H1 (cell line): ENCODE results near the gene AIFM1. TPM values are rescaled to one million over a fixed set of nuclear protein-coding genes. Genes with fewer than 3 reads are reported as not detected.

Experiments used
- CTCF ChIA-PET: fragments of 300-600 bp; sonication (Branson Sonifier 250); formaldehyde crosslinking; loops from one replicate; lab custom pipeline; 2021; ENCODE audit not compliant: partially characterized antibody; lab: Charles Lee
- POLR2A ChIA-PET: fragments of 300-600 bp; sonication (Branson Sonifier 250); formaldehyde crosslinking; loops from one replicate; lab custom pipeline; 2021; ENCODE audit warnings: inconsistent platforms; ENCODE audit not compliant: partially characterized antibody; lab: Charles Lee
- DNase-seq, 2 experiments: peaks; one replicate each; pipeline versions ENCODE4 v3.0.0 to v3.0.0-alpha.2; 2010 to 2022; ENCODE audit warnings: low spot score in 2 of 2, low read depth in 1 of 2, mixed read lengths in 1 of 2
- FAIRE-seq: peaks from 2 replicates; lab custom pipeline; 2011; peaks lifted over from hg19 to GRCh38; lab: Jason Lieb, UNC
- H2AFZ ChIP-seq: 2 replicates; pipeline ENCODE4 v1.8.1; 2012; ENCODE audit warnings: low read length, inconsistent platforms
- H2AK5ac ChIP-seq: 2 replicates; pipeline ENCODE4 v1.6.1; 2013; ENCODE audit warnings: low read depth, low read length
- H2BK120ac ChIP-seq: replicated peaks from 2 replicates; pipeline ENCODE3; 2013; ENCODE audit warnings: low read depth, low read length, inconsistent platforms
- H2BK12ac ChIP-seq: 2 replicates; pipeline ENCODE4 v1.6.1; 2013; ENCODE audit warnings: low read depth, low read length
- H2BK15ac ChIP-seq: 2 replicates; pipeline ENCODE4 v1.6.1; 2013; ENCODE audit warnings: low read length
- H2BK20ac ChIP-seq: 2 replicates; pipeline ENCODE4 v1.6.1; 2013; ENCODE audit warnings: low read length
- H2BK5ac ChIP-seq: 2 replicates; pipeline ENCODE4 v1.6.1; 2013; ENCODE audit warnings: low read depth, low read length
- H3K14ac ChIP-seq: 2 replicates; pipeline ENCODE4 v1.6.1; 2013; ENCODE audit warnings: inconsistent platforms; ENCODE audit not compliant: insufficient read length
- H3K18ac ChIP-seq: 2 replicates; pipeline ENCODE4 v1.6.1; 2013; ENCODE audit warnings: low read length; ENCODE audit errors: extremely low read depth
- H3K23ac ChIP-seq: 2 replicates; pipeline ENCODE4 v1.6.1; 2013; ENCODE audit warnings: inconsistent platforms; ENCODE audit not compliant: insufficient read length
- H3K23me2 ChIP-seq: 2 replicates; pipeline ENCODE4 v1.6.1; 2013; ENCODE audit warnings: low read depth, low read length
- H3K27ac ChIP-seq: 2 replicates; pipeline ENCODE4 v1.6.1; 2011; ENCODE audit warnings: low read depth, low read length, inconsistent platforms
- H3K27me3 ChIP-seq, 4 experiments: replicated peaks in 1 of 4; 1 replicate in 1 of 4; 2 replicates in 3 of 4; pipeline versions ENCODE4 v1.6.1 to v1.8.1; 2011 to 2013; ENCODE audit warnings: low read length in 3 of 4, mild to moderate bottlenecking in 3 of 4, inconsistent platforms in 2 of 4, mixed read lengths in 2 of 4, moderate library complexity in 1 of 4; ENCODE audit not compliant: control insufficient read depth in 3 of 4, insufficient read depth in 3 of 4; ENCODE audit errors: extremely low read depth in 1 of 4
- H3K36me3 ChIP-seq, 4 experiments: 2 replicates each; pipeline versions ENCODE4 v1.6.1 to v1.8.1; 2011 to 2013; ENCODE audit warnings: mild to moderate bottlenecking in 4 of 4, low read length in 3 of 4, moderate library complexity in 2 of 4, control low read depth in 1 of 4, inconsistent platforms in 1 of 4; ENCODE audit not compliant: insufficient read depth in 4 of 4, control insufficient read depth in 2 of 4
- H3K4ac ChIP-seq: replicated peaks from 2 replicates; pipeline ENCODE3; 2013; ENCODE audit warnings: low read length, low read depth, mixed read lengths, inconsistent platforms; ENCODE audit not compliant: insufficient read length
- H3K4me1 ChIP-seq, 4 experiments: replicated peaks in 1 of 4; 1 replicate in 1 of 4; 2 replicates in 3 of 4; pipeline versions ENCODE4 v1.6.1 to v1.8.1; 2011 to 2013; ENCODE audit warnings: low read length in 3 of 4, inconsistent platforms in 2 of 4, mixed read lengths in 1 of 4; ENCODE audit not compliant: insufficient read depth in 4 of 4, control insufficient read depth in 3 of 4
- H3K4me2 ChIP-seq, 2 experiments: 2 replicates each; pipeline versions ENCODE4 v1.6.1 to v1.8.1; 2011 to 2013; ENCODE audit warnings: low read depth in 2 of 2, low read length in 2 of 2, control low read depth in 1 of 2, inconsistent platforms in 1 of 2, mild to moderate bottlenecking in 1 of 2; ENCODE audit not compliant: insufficient read depth in 1 of 2
- H3K4me3 ChIP-seq, 4 experiments: fragments of 200-600, 300-600 bp in 1 of 4; sonication (generic), shearing (Covaris generic), sonication (Bioruptor Twin) in 1 of 4; 2 replicates each; pipeline versions ENCODE4 v1.5.1 to v1.8.1; 2011 to 2016; ENCODE audit warnings: low read length in 4 of 4, low read depth in 3 of 4, control low read depth in 2 of 4, inconsistent platforms in 2 of 4, mild to moderate bottlenecking in 2 of 4, mixed read lengths in 1 of 4, moderate library complexity in 1 of 4; ENCODE audit not compliant: insufficient read depth in 2 of 4; ENCODE audit errors: extremely low read depth in 1 of 4
- H3K56ac ChIP-seq: replicated peaks from 2 replicates; pipeline ENCODE3; 2013; ENCODE audit warnings: low read depth, mild to moderate bottlenecking, mixed read lengths, low read length, inconsistent platforms; ENCODE audit not compliant: insufficient read length
- H3K79me1 ChIP-seq: 2 replicates; pipeline ENCODE4 v1.6.1; 2013; ENCODE audit warnings: low read depth, low read length, control low read depth
- H3K79me2 ChIP-seq, 2 experiments: 2 replicates each; pipeline versions ENCODE4 v1.6.1 to v1.8.1; 2012 to 2013; ENCODE audit warnings: low read length in 2 of 2, mild to moderate bottlenecking in 2 of 2, inconsistent platforms in 1 of 2; ENCODE audit not compliant: insufficient read depth in 2 of 2, control insufficient read depth in 1 of 2
- H3K9ac ChIP-seq, 4 experiments: replicated peaks in 1 of 4; 1 replicate in 1 of 4; 2 replicates in 3 of 4; pipeline versions ENCODE4 v1.6.1 to v1.8.1; 2011 to 2013; ENCODE audit warnings: low read depth in 3 of 4, low read length in 3 of 4, control low read depth in 2 of 4, mild to moderate bottlenecking in 2 of 4, moderate library complexity in 2 of 4, inconsistent platforms in 1 of 4; ENCODE audit errors: extremely low read depth in 1 of 4
- H3K9me3 ChIP-seq, 2 experiments: 2 replicates each; pipeline versions ENCODE4 v1.6.1 to v1.8.1; 2012 to 2013; ENCODE audit warnings: mild to moderate bottlenecking in 2 of 2, moderate library complexity in 2 of 2, control low read depth in 1 of 2, inconsistent platforms in 1 of 2, low read depth in 1 of 2, low read length in 1 of 2, mixed read lengths in 1 of 2; ENCODE audit not compliant: insufficient read depth in 2 of 2
- H4K20me1 ChIP-seq, 2 experiments: replicated peaks in 1 of 2; 2 replicates each; pipeline versions ENCODE3 to v1.8.1; 2011 to 2013; ENCODE audit warnings: inconsistent platforms in 2 of 2, low read length in 2 of 2, mild to moderate bottlenecking in 1 of 2; ENCODE audit not compliant: insufficient read depth in 2 of 2, control insufficient read depth in 1 of 2
- H4K5ac ChIP-seq: 2 replicates; pipeline ENCODE4 v1.6.1; 2013; ENCODE audit warnings: low read length, low read depth, mixed read lengths, inconsistent platforms; ENCODE audit not compliant: insufficient read length
- H4K8ac ChIP-seq: 2 replicates; pipeline ENCODE4 v1.8.0; 2013; ENCODE audit warnings: mild to moderate bottlenecking, moderate library complexity, low read length, inconsistent platforms; ENCODE audit not compliant: insufficient read depth; ENCODE audit errors: extremely low read depth
- H4K91ac ChIP-seq: replicated peaks from 2 replicates; pipeline ENCODE3; 2013; ENCODE audit warnings: low read length, mixed read lengths, inconsistent platforms; ENCODE audit not compliant: insufficient read length
- RBBP5 ChIP-seq: IDR thresholded peaks from 2 replicates; pipeline ENCODE4 v1.7.1; 2012; ENCODE audit warnings: low read depth, mild to moderate bottlenecking, inconsistent platforms, low read length, moderate library complexity, borderline replicate concordance
- WGBS, 2 experiments: shearing (Covaris generic) in 1 of 2; methylation state at CpG; one replicate each; pipeline versions ENCODE4 v1.1.6 to v1.1.7; 2013 to 2015; ENCODE audit warnings: low lambda C conversion rate in 2 of 2, mixed read lengths in 2 of 2, inconsistent platforms in 1 of 2, low coverage in 1 of 2, missing lambda C conversion rate in 1 of 2; ENCODE audit not compliant: insufficient replicate concordance in 2 of 2, insufficient coverage in 1 of 2, insufficient read length in 1 of 2; ENCODE audit errors: extremely low coverage in 1 of 2, missing lambda C conversion rate in 1 of 2; 5-methylcytosine and 5-hydroxymethylcytosine counted together
- polyA plus RNA-seq, 7 experiments: library from polyadenylated mRNA; depleted of rRNA in 3 of 7; stranded (reverse) in 5 of 7; unstranded in 2 of 7; fragments of >200 nt in 5 of 7; fragments of 200-250 nt in 2 of 7; gene quantifications; 1 replicate in 5 of 7; 2 replicates in 1 of 7; 4 replicates in 1 of 7; pipeline versions ENCODE4 v1.2.1 to v1.2.3, GENCODE V29; 2011 to 2013; ENCODE audit warnings: missing spikeins in 2 of 7, mixed read lengths in 2 of 7
- total RNA-seq: library from RNA; stranded (reverse); fragmentation: NEBNext Ultra II Directional; extraction: Animal tissue kit (Norgen Biotek cat#: 25700); gene quantifications from 2 replicates; pipeline ENCODE4 v1.2.1, GENCODE V29; 2021

Gene AIFM1
- total and polyA plus RNA-seq, 2 of the 8 experiments (the other 6 are each of a cell fraction or from before 2014, with no cell fraction given) = 34.1 to 55.4 TPM

DNA sequence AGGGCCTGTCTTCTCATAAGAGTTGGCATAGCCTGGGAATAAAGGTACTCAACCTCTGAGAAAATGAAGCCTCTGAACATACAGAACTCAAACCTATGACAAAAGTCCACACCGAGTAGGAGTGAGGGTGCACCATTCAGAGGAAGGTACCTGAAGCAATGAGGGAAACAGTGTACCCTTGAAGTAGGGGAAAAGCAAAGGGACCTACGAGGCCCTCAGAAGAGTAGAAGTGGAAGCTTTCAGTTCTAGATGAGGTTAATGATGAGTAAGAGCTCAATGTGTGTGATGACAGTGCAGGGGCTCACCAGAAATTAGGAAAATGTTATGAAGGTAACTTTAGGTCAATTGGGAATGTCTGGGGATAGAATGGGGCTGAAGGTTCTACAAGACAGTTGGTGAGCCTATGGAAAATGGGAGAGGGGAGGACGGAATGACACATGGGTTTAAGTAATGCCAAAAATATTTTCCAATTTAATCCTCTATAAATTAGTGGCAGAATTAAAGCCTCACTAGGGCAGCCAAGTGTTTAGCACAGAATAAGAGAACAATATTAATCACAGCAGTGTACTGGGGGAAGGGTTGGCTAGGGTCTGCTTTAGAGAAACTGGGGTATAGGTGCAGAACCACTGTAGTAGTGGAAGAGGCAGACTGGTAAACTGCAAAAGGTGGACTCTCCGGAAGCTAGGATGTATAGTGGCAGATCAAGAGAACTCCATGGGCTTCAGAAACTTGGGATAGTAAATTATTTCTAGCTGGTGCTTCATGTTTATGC lies 46.0 kb upstream of the AIFM1 start:
- CTCF ChIA-PET = no interaction called here
- Histone ChIP-seq H3K79me2 (no peaks in the 10 kb centered on the region), H3K4me1 (no peaks in the 10 kb centered on the region), H3K23ac (no peak overlapping the region), H3K4ac (no peak overlapping the region), H3K56ac (no peak overlapping the region), H2BK15ac (no peak overlapping the region), H4K91ac (no peak overlapping the region), H2BK12ac (no peak overlapping the region), H4K5ac (no peak overlapping the region), H3K23me2 (no peaks in the 10 kb centered on the region), H2BK20ac (no peak overlapping the region), H3K9me3 (no peaks in the 10 kb centered on the region), H3K27me3 (no peaks in the 10 kb centered on the region), H3K36me3 (peaks cover 0 to 43% (median 17%) of the 10 kb centered on the region in 4 experiments; a peak in 5 of 8 replicates), H4K8ac (no peak overlapping the region), H3K27ac (no peak overlapping the region), H4K20me1 (peaks cover 0 to 1% of the 10 kb centered on the region in 2 experiments), H3K79me1 (no peaks in the 10 kb centered on the region), H3K18ac (no peak overlapping the region), H2AFZ (no peak overlapping the region), H2BK120ac (no peak overlapping the region), H2BK5ac (no peak overlapping the region), H3K4me2 (no peak overlapping the region), H3K14ac (no peak overlapping the region), H2AK5ac (no peak overlapping the region), H3K9ac (no peak overlapping the region), H3K4me3 (no peak overlapping the region)
- POLR2A ChIA-PET = no interaction called here
- DNase-seq (no peak), FAIRE-seq (no peak)
- no peak for TF ChIP-seq RBBP5
- 76% methylated on average over 4 of the region's 4 CpGs; no CpG with 5 or more reads in 1 of the 2 experiments for WGBS, 2 experiments
